Left ventricle myocardium inferior (tissue), 1 donor: ENCODE data around the gene DTNB. TPM values are rescaled to one million over a fixed set of nuclear protein-coding genes. Genes with fewer than 3 reads are reported as not detected.
A peak's percentile ranks its signal among the peaks of the same experiment; 100 is the strongest.

ENCODE experiments used
- DNase-seq: peaks from one replicate; pipeline ENCODE4 v3.0.0-alpha.2; 2020
- H3K27ac ChIP-seq: fragments of 200-600 bp; replicated peaks from 2 replicates; pipeline ENCODE4 v1.8.0; 2021
- H3K27me3 ChIP-seq: fragments of 200-600 bp; 2 replicates; pipeline ENCODE4 v1.8.0; 2021; ENCODE audit warnings: low read depth
- H3K36me3 ChIP-seq: fragments of 200-600 bp; 2 replicates; pipeline ENCODE4 v1.8.0; 2021
- H3K4me1 ChIP-seq: fragments of 200-600 bp; 2 replicates; pipeline ENCODE4 v1.8.0; 2021
- H3K4me3 ChIP-seq: fragments of 200-600 bp; 2 replicates; pipeline ENCODE4 v1.8.0; 2021; ENCODE audit warnings: mild to moderate bottlenecking, moderate library complexity
- H3K9me3 ChIP-seq: fragments of 200-600 bp; replicated peaks from 2 replicates; pipeline ENCODE4 v1.8.0; 2021
- intact Hi-C: fragments of 100-400 bp; cut with micrococcal nuclease; formaldehyde crosslinking; loops from one replicate; pipeline ENCODE4 v1.11.0; 2022
- total RNA-seq: library from RNA; stranded (reverse); fragmentation: NEBNext Ultra II Directional; extraction: Animal tissue kit (Norgen Biotek cat#: 25700); gene quantifications from one replicate; pipeline ENCODE4 v1.2.1, GENCODE V29; 2021
- TF ChIP-seq, protein P1 (sequence below): fragments of 200-600 bp; IDR thresholded peaks from 2 replicates; pipeline ENCODE4 v1.8.0; 2021; ENCODE audit warnings: antibody characterized with exemption, mild to moderate bottlenecking, borderline replicate concordance
- donor health status: DM: no; HTN: yes; CAD: no; lungs with severe emphysema.

The DTNB gene
- total RNA-seq, 1 donor from 2014 or later: 4.5 TPM

DNA sequence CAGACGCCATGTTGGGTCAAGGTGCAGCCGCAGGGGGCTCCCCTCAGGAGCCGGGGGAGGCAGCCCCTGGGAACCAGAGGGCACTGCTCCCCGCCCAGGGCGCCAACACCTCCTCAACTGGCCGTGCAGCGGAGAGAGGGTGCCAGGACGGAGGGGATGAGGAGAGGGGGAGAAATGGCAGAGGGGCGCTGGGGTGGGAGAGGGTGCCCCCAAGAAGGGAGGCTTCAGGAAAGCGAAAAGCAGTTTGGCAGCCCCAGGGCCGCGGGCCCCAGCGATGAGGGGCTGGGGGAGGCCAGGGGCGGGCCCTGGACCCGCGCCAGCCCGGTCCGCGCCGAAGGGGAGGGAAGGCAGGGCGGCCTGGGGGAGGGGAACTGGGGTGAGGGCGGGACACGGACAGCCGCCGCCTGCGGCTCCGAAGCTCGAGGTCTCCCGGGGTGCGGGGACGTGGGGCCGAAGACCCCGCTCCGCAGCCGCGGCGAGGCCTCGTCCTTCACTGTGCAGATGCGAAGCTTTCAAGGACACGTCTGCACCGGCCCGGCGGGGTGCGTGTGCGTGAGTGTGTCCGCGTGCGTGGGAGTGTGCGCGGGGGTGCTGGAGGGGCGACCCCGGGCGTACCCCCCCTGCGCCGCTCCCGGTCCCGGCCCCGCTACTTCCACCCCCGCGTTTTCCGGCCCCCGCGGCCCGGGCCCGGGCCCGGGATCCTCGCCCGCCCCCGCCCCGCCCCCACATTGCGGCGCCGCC is 333.0 kb downstream of the DTNB start:
- TF ChIP-seq, protein P1, sequence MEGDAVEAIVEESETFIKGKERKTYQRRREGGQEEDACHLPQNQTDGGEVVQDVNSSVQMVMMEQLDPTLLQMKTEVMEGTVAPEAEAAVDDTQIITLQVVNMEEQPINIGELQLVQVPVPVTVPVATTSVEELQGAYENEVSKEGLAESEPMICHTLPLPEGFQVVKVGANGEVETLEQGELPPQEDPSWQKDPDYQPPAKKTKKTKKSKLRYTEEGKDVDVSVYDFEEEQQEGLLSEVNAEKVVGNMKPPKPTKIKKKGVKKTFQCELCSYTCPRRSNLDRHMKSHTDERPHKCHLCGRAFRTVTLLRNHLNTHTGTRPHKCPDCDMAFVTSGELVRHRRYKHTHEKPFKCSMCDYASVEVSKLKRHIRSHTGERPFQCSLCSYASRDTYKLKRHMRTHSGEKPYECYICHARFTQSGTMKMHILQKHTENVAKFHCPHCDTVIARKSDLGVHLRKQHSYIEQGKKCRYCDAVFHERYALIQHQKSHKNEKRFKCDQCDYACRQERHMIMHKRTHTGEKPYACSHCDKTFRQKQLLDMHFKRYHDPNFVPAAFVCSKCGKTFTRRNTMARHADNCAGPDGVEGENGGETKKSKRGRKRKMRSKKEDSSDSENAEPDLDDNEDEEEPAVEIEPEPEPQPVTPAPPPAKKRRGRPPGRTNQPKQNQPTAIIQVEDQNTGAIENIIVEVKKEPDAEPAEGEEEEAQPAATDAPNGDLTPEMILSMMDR: no peak
- DNase-seq: peak; percentile 58
- Histone ChIP-seq H3K4me1 (peaks cover 62% of the 10 kb centered on the region), H3K27ac (peak overlapping the region; percentile 90), H3K36me3 (no peaks in the 10 kb centered on the region), H3K9me3 (no peaks in the 10 kb centered on the region), H3K4me3 (peak overlapping the region; percentile 84), H3K27me3 (no peaks in the 10 kb centered on the region)
- intact Hi-C loops: no loop called here

- peak overlapping the region; percentile 90 for H3K27ac ChIP-seq
- TF ChIP-seq, protein P1: peak; percentile 36
- no peaks in the 10 kb centered on the region for H3K27me3 ChIP-seq
- peak overlapping the region; percentile 84 for H3K4me3 ChIP-seq
- H3K4me1 ChIP-seq: peaks cover 67% of the 10 kb centered on the region
- no peaks in the 10 kb centered on the region for H3K36me3 ChIP-seq
- H3K9me3 ChIP-seq: no peaks in the 10 kb centered on the region
- peak; percentile 48 for DNase-seq
- intact Hi-C loops: no loop called here
Measured at GRCh38 chr2:25339791-25340180, 333.6 kb downstream of the DTNB start.

DNA sequence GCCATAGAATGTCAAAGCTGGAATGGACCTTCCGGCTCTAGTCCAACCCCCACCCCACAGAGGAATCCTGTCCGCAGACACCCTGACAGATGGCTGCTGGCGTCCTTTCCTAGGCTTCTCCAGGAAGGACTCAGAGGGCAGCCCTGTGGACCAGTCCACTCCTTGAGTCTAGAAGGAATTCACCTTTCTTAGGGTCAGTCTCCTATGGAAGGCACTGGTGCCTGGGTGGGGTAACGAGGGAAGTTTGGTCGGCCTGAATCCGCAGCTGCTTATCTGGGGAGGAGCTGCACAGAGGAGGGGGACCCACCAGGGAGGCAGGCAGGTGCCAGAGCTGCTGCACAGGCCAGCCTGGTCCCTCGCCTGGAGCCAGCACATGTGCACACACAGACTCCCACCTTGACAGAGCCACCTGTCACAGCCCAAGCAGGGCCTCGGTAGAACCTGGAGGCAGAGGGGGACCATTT is 334.1 kb downstream of the DTNB start:
- DNase-seq: peak; percentile 50
- Histone ChIP-seq H3K4me1 (peaks cover 73% of the 10 kb centered on the region), H3K9me3 (no peaks in the 10 kb centered on the region), H3K36me3 (no peaks in the 10 kb centered on the region), H3K4me3 (peak overlapping the region; percentile 84), H3K27me3 (no peaks in the 10 kb centered on the region), H3K27ac (peak overlapping the region; percentile 90)
- TF ChIP-seq, protein P1: no peak
- intact Hi-C loops: no loop called here

GRCh38 chr2:25338401-25338800 is 335.0 kb downstream of the DTNB start:
- no peak overlapping the region for H3K4me3 ChIP-seq
- peak overlapping the region; percentile 90 for H3K27ac ChIP-seq
- DNase-seq: no peak
- H3K9me3 ChIP-seq: no peaks in the 10 kb centered on the region
- H3K4me1 ChIP-seq: peaks cover 81% of the 10 kb centered on the region
- H3K27me3 ChIP-seq: no peaks in the 10 kb centered on the region
- H3K36me3 ChIP-seq: no peaks in the 10 kb centered on the region
- TF ChIP-seq, protein P1: no peak
- intact Hi-C loops: no loop called here

DNA sequence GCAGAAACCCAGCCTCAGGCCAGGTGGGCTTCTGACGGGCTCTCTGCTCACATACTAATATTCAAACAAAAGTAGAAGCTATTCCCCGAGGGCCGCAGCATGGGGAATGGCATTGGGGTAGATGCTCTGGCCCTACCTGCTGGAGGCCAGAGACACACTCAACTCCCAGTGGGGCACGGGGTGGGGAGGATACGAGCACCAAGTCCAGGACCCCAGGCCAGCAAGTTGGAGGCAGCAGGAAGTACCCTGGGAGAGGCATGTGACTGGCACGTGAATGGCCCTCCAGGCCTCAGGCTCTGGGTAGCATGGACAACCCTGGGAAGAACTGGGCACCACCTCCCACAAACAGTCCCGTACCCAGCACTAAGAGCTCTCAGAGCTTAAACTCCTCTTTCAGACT is 335.5 kb downstream of the DTNB start:
- no peaks in the 10 kb centered on the region for H3K36me3 ChIP-seq
- DNase-seq: no peak
- TF ChIP-seq, protein P1: no peak
- H3K9me3 ChIP-seq: no peaks in the 10 kb centered on the region
- peaks cover 85% of the 10 kb centered on the region for H3K4me1 ChIP-seq
- no peak overlapping the region for H3K27ac ChIP-seq
- H3K4me3 ChIP-seq: no peak overlapping the region
- no peaks in the 10 kb centered on the region for H3K27me3 ChIP-seq
- intact Hi-C loops: no loop called here
